ELF-1 (cell line): Measurements from ENCODE around the gene ACTL9.

ENCODE experiments used
- DNase-seq: peaks from one replicate; pipeline ENCODE4 v3.0.0-alpha.2; 2016; ENCODE audit warnings: low read depth, low spot score

ACTL9 gene

GRCh38 chr19:8684001-8684902, 14.3 kb downstream of the ACTL9 start:
- DNase-seq = no peak

- no peak for DNase-seq
Observed at GRCh38 chr19:8682931-8683330, 15.7 kb downstream of the ACTL9 start.

- DNase-seq = no peak
Observed at GRCh38 chr19:8682472-8682871, 16.1 kb downstream of the ACTL9 start.

- DNase-seq = no peak
Observed at GRCh38 chr19:8681345-8682029, 17.1 kb downstream of the ACTL9 start.

- DNase-seq = no peak
Observed at GRCh38 chr19:8680676-8681344, 17.8 kb downstream of the ACTL9 start.

- DNase-seq = no peak
Observed at GRCh38 chr19:8678244-8678807, 20.3 kb downstream of the ACTL9 start.

- no peak for DNase-seq
Observed at GRCh38 chr19:8675066-8675465, 23.5 kb downstream of the ACTL9 start.

GRCh38 chr19:8673276-8673891, 25.2 kb downstream of the ACTL9 start:
- DNase-seq = no peak

- DNase-seq = no peak
Observed at GRCh38 chr19:8666814-8667405, 31.7 kb downstream of the ACTL9 start.

- DNase-seq = no peak
Observed at GRCh38 chr19:8665468-8666213, 33.0 kb downstream of the ACTL9 start.

- DNase-seq = no peak
Observed at GRCh38 chr19:8664671-8665057, 33.9 kb downstream of the ACTL9 start.

- DNase-seq = no peak
Observed at GRCh38 chr19:8663920-8664670, 34.5 kb downstream of the ACTL9 start.

- DNase-seq = no peak
Observed at GRCh38 chr19:8662263-8662662, 36.3 kb downstream of the ACTL9 start.

GRCh38 chr19:8659905-8660304, 38.7 kb downstream of the ACTL9 start:
- no peak for DNase-seq

- no peak for DNase-seq
Observed at GRCh38 chr19:8657869-8658268, 40.7 kb downstream of the ACTL9 start.

GRCh38 chr19:8655340-8655709, 43.3 kb downstream of the ACTL9 start:
- no peak for DNase-seq

GRCh38 chr19:8654591-8655339, 43.8 kb downstream of the ACTL9 start:
- peak; percentile 69 for DNase-seq

GRCh38 chr19:8648240-8648639, 50.4 kb downstream of the ACTL9 start:
- no peak for DNase-seq
